Stimulated activated CD4-positive, alpha-beta T cell treated with anti-CD3 and anti-CD28 coated beads, Interleukin-4, amount 100 ng/mL, for 1 hour (primary cell): ENCODE results near the gene MRPL34.

Experiments
- DNase-seq: peaks from one replicate; pipeline ENCODE4 v3.0.0-alpha.2; 2020

Gene MRPL34

GRCh38 chr19:17311455-17312188 is 6.0 kb downstream of the MRPL34 start:
- no peak for DNase-seq

GRCh38 chr19:17312189-17313113 is 6.8 kb downstream of the MRPL34 start:
- no peak for DNase-seq

GRCh38 chr19:17314007-17314593 is 8.4 kb downstream of the MRPL34 start:
- no peak for DNase-seq

GRCh38 chr19:17318966-17319365 is 13.3 kb downstream of the MRPL34 start:
- no peak for DNase-seq

- DNase-seq: no peak
Measured at GRCh38 chr19:17319473-17320238, 14.0 kb downstream of the MRPL34 start.

- DNase-seq: no peak
Measured at GRCh38 chr19:17320435-17320834, 14.8 kb downstream of the MRPL34 start.

GRCh38 chr19:17321655-17322489 is 16.2 kb downstream of the MRPL34 start:
- DNase-seq: no peak

- no peak for DNase-seq
Measured at GRCh38 chr19:17322854-17323253, 17.2 kb downstream of the MRPL34 start.

GRCh38 chr19:17323300-17323963 is 17.8 kb downstream of the MRPL34 start:
- DNase-seq: no peak

- DNase-seq: no peak
Measured at GRCh38 chr19:17323964-17324332, 18.3 kb downstream of the MRPL34 start.

- DNase-seq: no peak
Measured at GRCh38 chr19:17324357-17325114, 18.9 kb downstream of the MRPL34 start.

- DNase-seq: no peak
Measured at GRCh38 chr19:17325133-17325532, 19.5 kb downstream of the MRPL34 start.

GRCh38 chr19:17325881-17326594 is 20.4 kb downstream of the MRPL34 start:
- DNase-seq: no peak

- no peak for DNase-seq
Measured at GRCh38 chr19:17326595-17326966, 20.9 kb downstream of the MRPL34 start.

GRCh38 chr19:17327068-17327653 is 21.5 kb downstream of the MRPL34 start:
- no peak for DNase-seq

- peak; percentile 66 for DNase-seq
Measured at GRCh38 chr19:17327654-17328516, 22.2 kb downstream of the MRPL34 start.

GRCh38 chr19:17328517-17329365 is 23.1 kb downstream of the MRPL34 start:
- peak; percentile 51 for DNase-seq
